ENCODE measurements around the gene CD63. TPM values are rescaled to one million over a fixed set of nuclear protein-coding genes. Genes with fewer than 3 reads are reported as not detected.

Gene CD63
- total RNA-seq, 1 experiment from 2014 or later, result 879 TPM

DNA sequence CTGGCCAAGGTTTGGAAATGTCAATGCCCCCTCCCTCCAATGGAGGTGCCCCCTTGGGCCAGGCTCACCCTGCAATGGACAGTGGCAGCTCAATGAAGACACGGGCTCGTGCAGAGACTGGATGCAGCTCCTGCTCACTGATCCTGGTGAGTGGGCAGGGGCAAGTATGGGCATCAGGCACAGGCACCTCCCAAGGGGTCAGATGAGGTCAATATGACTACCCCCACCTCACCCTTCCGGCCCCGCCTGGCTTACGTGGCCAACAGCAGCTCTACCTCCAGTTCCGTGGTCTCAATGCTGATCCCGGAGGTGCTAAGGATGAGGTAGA is 34.7 kb downstream of the CD63 start:
- no peaks in the 10 kb centered on the region for H3K27me3 ChIP-seq (ENCODE audit: control insufficient read depth, insufficient read depth, low read length)
- no peak overlapping the region for H3K4me3 ChIP-seq (ENCODE audit: low read depth in 2 of 2, low read length in 2 of 2)
- H3K4me1 ChIP-seq (ENCODE audit: control insufficient read depth, insufficient read depth, low read length), result no peaks in the 10 kb centered on the region
- ATAC-seq (no peak), DNase-seq (ENCODE audit: low read depth, low spot score) (no peak)
- TF ChIP-seq SIN3A (IDR thresholded peaks at IDR 0.05; ENCODE audit: borderline replicate concordance, insufficient read depth, low read depth, low read length), result no peak
- TF ChIP-seq, protein P1, sequence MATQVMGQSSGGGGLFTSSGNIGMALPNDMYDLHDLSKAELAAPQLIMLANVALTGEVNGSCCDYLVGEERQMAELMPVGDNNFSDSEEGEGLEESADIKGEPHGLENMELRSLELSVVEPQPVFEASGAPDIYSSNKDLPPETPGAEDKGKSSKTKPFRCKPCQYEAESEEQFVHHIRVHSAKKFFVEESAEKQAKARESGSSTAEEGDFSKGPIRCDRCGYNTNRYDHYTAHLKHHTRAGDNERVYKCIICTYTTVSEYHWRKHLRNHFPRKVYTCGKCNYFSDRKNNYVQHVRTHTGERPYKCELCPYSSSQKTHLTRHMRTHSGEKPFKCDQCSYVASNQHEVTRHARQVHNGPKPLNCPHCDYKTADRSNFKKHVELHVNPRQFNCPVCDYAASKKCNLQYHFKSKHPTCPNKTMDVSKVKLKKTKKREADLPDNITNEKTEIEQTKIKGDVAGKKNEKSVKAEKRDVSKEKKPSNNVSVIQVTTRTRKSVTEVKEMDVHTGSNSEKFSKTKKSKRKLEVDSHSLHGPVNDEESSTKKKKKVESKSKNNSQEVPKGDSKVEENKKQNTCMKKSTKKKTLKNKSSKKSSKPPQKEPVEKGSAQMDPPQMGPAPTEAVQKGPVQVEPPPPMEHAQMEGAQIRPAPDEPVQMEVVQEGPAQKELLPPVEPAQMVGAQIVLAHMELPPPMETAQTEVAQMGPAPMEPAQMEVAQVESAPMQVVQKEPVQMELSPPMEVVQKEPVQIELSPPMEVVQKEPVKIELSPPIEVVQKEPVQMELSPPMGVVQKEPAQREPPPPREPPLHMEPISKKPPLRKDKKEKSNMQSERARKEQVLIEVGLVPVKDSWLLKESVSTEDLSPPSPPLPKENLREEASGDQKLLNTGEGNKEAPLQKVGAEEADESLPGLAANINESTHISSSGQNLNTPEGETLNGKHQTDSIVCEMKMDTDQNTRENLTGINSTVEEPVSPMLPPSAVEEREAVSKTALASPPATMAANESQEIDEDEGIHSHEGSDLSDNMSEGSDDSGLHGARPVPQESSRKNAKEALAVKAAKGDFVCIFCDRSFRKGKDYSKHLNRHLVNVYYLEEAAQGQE (IDR thresholded peaks at IDR 0.05; ENCODE audit: insufficient read depth in 1 of 2, low read depth in 2 of 2, low read length in 1 of 2), result no peak
- POLR2A ChIA-PET, result no interaction called here
- intact Hi-C loops (cut with micrococcal nuclease; ENCODE audit: unreplicated experiment) (no loop called here), in situ Hi-C loops (cut with HindIII; ENCODE audit: low pct_unique_long_range_greater_than_20kb, low sequenced_read_pairs) (no loop called here)
- H3K27ac ChIP-seq (ENCODE audit: low read length), result no peak overlapping the region
- H3K9me3 ChIP-seq (ENCODE audit: control insufficient read depth, insufficient read depth, low read depth, low read length), result no peaks in the 10 kb centered on the region
- BruUV-seq (replicated peaks), result no TSS peak
- CTCF ChIA-PET, result interaction anchor here (1.1 kb wide), 1 partner anchor 13 kb away, joined by 3 read pairs; a partner anchor contains a TSS
- no peaks in the 10 kb centered on the region for H3K36me3 ChIP-seq (ENCODE audit: control insufficient read depth, insufficient read depth, low read length)

DNA sequence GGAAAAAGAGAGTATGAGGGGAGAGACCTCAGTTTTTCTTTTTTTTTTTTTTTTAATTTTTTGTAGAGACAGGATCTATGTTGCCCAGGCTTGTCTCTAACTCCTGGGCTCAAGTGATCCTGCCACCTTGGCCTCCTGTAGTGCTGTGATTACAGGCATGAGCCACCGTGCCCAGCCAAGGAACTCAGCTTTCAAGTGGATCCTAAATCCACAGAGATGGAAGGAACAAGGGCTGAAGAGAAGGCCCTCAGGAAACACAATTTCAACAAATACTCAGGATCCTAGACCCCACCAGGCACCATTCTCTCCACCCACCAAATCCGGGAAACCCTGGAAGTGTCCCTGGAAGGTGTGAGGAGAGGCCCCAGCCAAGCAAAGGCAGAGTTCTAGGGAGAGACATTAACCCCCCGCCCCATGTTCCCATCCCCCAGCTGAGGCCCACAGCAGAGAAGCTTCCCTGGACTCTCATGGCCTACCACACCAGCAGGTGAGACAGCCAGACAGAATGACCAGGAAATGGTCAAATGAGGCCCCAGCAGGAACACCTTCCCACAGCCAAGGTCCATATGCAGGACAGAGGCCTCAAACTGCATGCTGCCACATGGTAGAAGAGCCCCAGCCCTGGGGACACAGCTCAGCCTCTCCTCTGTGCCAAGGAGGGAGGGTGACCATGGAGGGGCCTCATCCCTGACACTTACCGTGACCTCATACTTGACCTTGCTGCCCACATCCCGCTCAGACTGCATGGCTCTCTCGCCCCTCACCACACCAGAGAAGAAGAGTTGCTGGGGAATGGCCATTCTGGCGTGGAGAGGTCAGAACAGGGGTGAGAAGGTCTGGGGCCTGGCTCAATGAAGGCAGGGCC is 35.3 kb downstream of the CD63 start:
- no TSS peak for BruUV-seq (replicated peaks)
- Histone ChIP-seq H3K4me3 (ENCODE audit: low read depth in 2 of 2, low read length in 2 of 2) (no peak overlapping the region), H3K4me1 (ENCODE audit: control insufficient read depth, insufficient read depth, low read length) (no peaks in the 10 kb centered on the region), H3K9me3 (ENCODE audit: control insufficient read depth, insufficient read depth, low read depth, low read length) (no peaks in the 10 kb centered on the region), H3K27me3 (ENCODE audit: control insufficient read depth, insufficient read depth, low read length) (no peaks in the 10 kb centered on the region), H3K36me3 (ENCODE audit: control insufficient read depth, insufficient read depth, low read length) (no peaks in the 10 kb centered on the region), H3K27ac (ENCODE audit: low read length) (no peak overlapping the region)
- in situ Hi-C loops (cut with HindIII; ENCODE audit: low pct_unique_long_range_greater_than_20kb, low sequenced_read_pairs) (no loop called here), intact Hi-C loops (cut with micrococcal nuclease; ENCODE audit: unreplicated experiment) (no loop called here)
- TF ChIP-seq POLR2AphosphoS5 (IDR thresholded peaks at IDR 0.05; ENCODE audit: low read depth, low read length) (no peak), SIN3A (IDR thresholded peaks at IDR 0.05; ENCODE audit: borderline replicate concordance, insufficient read depth, low read depth, low read length) (no peak), TCF7L2 (IDR thresholded peaks at IDR 0.05; ENCODE audit: low read depth, low read length) (no peak)
- TF ChIP-seq, protein P2, sequence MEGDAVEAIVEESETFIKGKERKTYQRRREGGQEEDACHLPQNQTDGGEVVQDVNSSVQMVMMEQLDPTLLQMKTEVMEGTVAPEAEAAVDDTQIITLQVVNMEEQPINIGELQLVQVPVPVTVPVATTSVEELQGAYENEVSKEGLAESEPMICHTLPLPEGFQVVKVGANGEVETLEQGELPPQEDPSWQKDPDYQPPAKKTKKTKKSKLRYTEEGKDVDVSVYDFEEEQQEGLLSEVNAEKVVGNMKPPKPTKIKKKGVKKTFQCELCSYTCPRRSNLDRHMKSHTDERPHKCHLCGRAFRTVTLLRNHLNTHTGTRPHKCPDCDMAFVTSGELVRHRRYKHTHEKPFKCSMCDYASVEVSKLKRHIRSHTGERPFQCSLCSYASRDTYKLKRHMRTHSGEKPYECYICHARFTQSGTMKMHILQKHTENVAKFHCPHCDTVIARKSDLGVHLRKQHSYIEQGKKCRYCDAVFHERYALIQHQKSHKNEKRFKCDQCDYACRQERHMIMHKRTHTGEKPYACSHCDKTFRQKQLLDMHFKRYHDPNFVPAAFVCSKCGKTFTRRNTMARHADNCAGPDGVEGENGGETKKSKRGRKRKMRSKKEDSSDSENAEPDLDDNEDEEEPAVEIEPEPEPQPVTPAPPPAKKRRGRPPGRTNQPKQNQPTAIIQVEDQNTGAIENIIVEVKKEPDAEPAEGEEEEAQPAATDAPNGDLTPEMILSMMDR (IDR thresholded peaks at IDR 0.05), result no peak
- TF ChIP-seq, protein P1 (IDR thresholded peaks at IDR 0.05; ENCODE audit: insufficient read depth in 1 of 2, low read depth in 2 of 2, low read length in 1 of 2), result no peak
- ATAC-seq, result no peak
- POLR2A ChIA-PET, result interaction anchor here (0.6 to 0.7 kb wide), 2 partner anchors 130 to 280 kb away, joined by 7 to 9 read pairs; partner anchors contain the start of gene RAB5B
- CTCF ChIA-PET, result interaction anchor here (1.1 kb wide), 1 partner anchor 12 kb away, joined by 3 read pairs; a partner anchor contains a TSS
- no peak for DNase-seq (ENCODE audit: low read depth, low spot score)
